Mesodermal cell (in vitro differentiated cells): Measurements from ENCODE around the gene OGFR.

Experiments
- H3K27ac ChIP-seq: 2 replicates; pipeline ENCODE4 v1.7.0; 2013; ENCODE audit warnings: mild to moderate bottlenecking, low read depth, low read length, moderate library complexity; ENCODE audit not compliant: severe bottlenecking
- H3K36me3 ChIP-seq: 2 replicates; pipeline ENCODE4 v1.7.1; 2013; ENCODE audit warnings: mild to moderate bottlenecking, low read length, moderate library complexity; ENCODE audit not compliant: control insufficient read depth, insufficient read depth
- H3K4me1 ChIP-seq: one replicate; pipeline ENCODE4 v1.7.1; 2013; ENCODE audit warnings: mild to moderate bottlenecking, low read length; ENCODE audit not compliant: insufficient read depth, control insufficient read depth, poor library complexity, severe bottlenecking
- H3K4me3 ChIP-seq: 2 replicates; pipeline ENCODE4 v1.7.0; 2013; ENCODE audit warnings: low read length, control low read depth, mild to moderate bottlenecking; ENCODE audit not compliant: insufficient read depth, poor library complexity, severe bottlenecking; ENCODE audit errors: extremely low read depth
- H3K9me3 ChIP-seq: 2 replicates; pipeline ENCODE4 v1.7.1; 2013; ENCODE audit warnings: mild to moderate bottlenecking, low read length, moderate library complexity; ENCODE audit not compliant: control insufficient read depth
- WGBS, 2 experiments: methylation state at CpG; one replicate each; pipeline ENCODE4 v1.1.5; 2013; ENCODE audit warnings: missing lambda C conversion rate in 2 of 2; ENCODE audit not compliant: insufficient coverage in 2 of 2; 5-methylcytosine and 5-hydroxymethylcytosine counted together

The OGFR gene

GRCh38 chr20:62801284-62802010 lies 3.2 kb upstream of the OGFR start:
- H3K4me1 ChIP-seq, result peaks cover 13% of the 10 kb centered on the region
- no peaks in the 10 kb centered on the region for H3K9me3 ChIP-seq
- H3K36me3 ChIP-seq, result peaks cover 42% of the 10 kb centered on the region
- H3K4me3 ChIP-seq, result no peak overlapping the region
- WGBS, 2 experiments, result 89 to 97% methylated on average over 14 to 15 of the region's 15 CpGs
- H3K27ac ChIP-seq, result no peak overlapping the region

- Histone ChIP-seq H3K27ac (no peak overlapping the region), H3K4me1 (peaks cover 11% of the 10 kb centered on the region), H3K36me3 (peaks cover 48% of the 10 kb centered on the region), H3K4me3 (no peak overlapping the region), H3K9me3 (no peaks in the 10 kb centered on the region)
- 91 to 94% methylated on average over 20 to 21 of the region's 22 CpGs for WGBS, 2 experiments
Measured at GRCh38 chr20:62802026-62802712, 2.5 kb upstream of the OGFR start.

GRCh38 chr20:62804021-62804626 lies 511 bp upstream of the OGFR start:
- Histone ChIP-seq H3K9me3 (no peaks in the 10 kb centered on the region), H3K4me3 (peak overlapping the region; percentile 74), H3K4me1 (peaks cover 6% of the 10 kb centered on the region), H3K27ac (no peak overlapping the region), H3K36me3 (peaks cover 46% of the 10 kb centered on the region)
- 37 to 40% methylated on average over 11 of the region's 25 CpGs for WGBS, 2 experiments

GRCh38 chr20:62805155-62805710 lies 598 bp downstream of the OGFR start:
- WGBS, 2 experiments, result 1% methylated on average over 33 to 41 of the region's 58 CpGs
- peaks cover 46% of the 10 kb centered on the region for H3K36me3 ChIP-seq
- no peaks in the 10 kb centered on the region for H3K9me3 ChIP-seq
- no peak overlapping the region for H3K27ac ChIP-seq
- H3K4me3 ChIP-seq, result peak overlapping the region; percentile 74
- H3K4me1 ChIP-seq, result peaks cover 6% of the 10 kb centered on the region

- peaks cover 6% of the 10 kb centered on the region for H3K4me1 ChIP-seq
- no peak overlapping the region for H3K27ac ChIP-seq
- H3K4me3 ChIP-seq, result peak overlapping the region; percentile 74
- 39 to 42% methylated on average over 17 to 25 of the region's 25 CpGs for WGBS, 2 experiments
- H3K36me3 ChIP-seq, result peaks cover 47% of the 10 kb centered on the region
- no peaks in the 10 kb centered on the region for H3K9me3 ChIP-seq
Measured at GRCh38 chr20:62805711-62806382, 1.2 kb downstream of the OGFR start.

- Histone ChIP-seq H3K36me3 (peaks cover 48% of the 10 kb centered on the region), H3K9me3 (no peaks in the 10 kb centered on the region), H3K4me1 (peaks cover 6% of the 10 kb centered on the region), H3K4me3 (no peak overlapping the region), H3K27ac (no peak overlapping the region)
- 82 to 83% methylated on average over 9 to 10 of the region's 11 CpGs for WGBS, 2 experiments
Measured at GRCh38 chr20:62806383-62807050, 1.9 kb downstream of the OGFR start.

GRCh38 chr20:62807444-62808210 lies 3.0 kb downstream of the OGFR start:
- Histone ChIP-seq H3K36me3 (peaks cover 56% of the 10 kb centered on the region), H3K27ac (no peak overlapping the region)
- 90 to 98% methylated on average over 21 to 23 of the region's 23 CpGs for WGBS, 2 experiments

GRCh38 chr20:62808211-62808865 lies 3.7 kb downstream of the OGFR start:
- H3K27ac ChIP-seq, result no peak overlapping the region
- no peak overlapping the region for H3K4me3 ChIP-seq
- 40% methylated on average over 15 to 17 of the region's 21 CpGs for WGBS, 2 experiments
- peaks cover 6% of the 10 kb centered on the region for H3K4me1 ChIP-seq
- H3K36me3 ChIP-seq, result peaks cover 56% of the 10 kb centered on the region
- H3K9me3 ChIP-seq, result no peaks in the 10 kb centered on the region

More at GRCh38 chr20:62807444-62808210, 3.0 kb downstream of the OGFR start:
- Histone ChIP-seq H3K9me3 (no peaks in the 10 kb centered on the region), H3K4me1 (peaks cover 6% of the 10 kb centered on the region), H3K4me3 (no peak overlapping the region)
